Activated CD4-positive, alpha-beta T cell treated with anti-CD3 and anti-CD28 coated beads, Interleukin-2, amount 50 U/mL, for 24 hours (primary cell): Measurements from ENCODE around the gene BHLHE40.
A peak's percentile ranks its signal among the peaks of the same experiment; 100 is the strongest.

Source experiments
- DNase-seq, 2 donors: peaks; one replicate each; pipeline ENCODE4 v3.0.0-alpha.2; 2020; ENCODE audit warnings: low read depth in 1 of 2, low spot score in 1 of 2

Gene BHLHE40

DNA sequence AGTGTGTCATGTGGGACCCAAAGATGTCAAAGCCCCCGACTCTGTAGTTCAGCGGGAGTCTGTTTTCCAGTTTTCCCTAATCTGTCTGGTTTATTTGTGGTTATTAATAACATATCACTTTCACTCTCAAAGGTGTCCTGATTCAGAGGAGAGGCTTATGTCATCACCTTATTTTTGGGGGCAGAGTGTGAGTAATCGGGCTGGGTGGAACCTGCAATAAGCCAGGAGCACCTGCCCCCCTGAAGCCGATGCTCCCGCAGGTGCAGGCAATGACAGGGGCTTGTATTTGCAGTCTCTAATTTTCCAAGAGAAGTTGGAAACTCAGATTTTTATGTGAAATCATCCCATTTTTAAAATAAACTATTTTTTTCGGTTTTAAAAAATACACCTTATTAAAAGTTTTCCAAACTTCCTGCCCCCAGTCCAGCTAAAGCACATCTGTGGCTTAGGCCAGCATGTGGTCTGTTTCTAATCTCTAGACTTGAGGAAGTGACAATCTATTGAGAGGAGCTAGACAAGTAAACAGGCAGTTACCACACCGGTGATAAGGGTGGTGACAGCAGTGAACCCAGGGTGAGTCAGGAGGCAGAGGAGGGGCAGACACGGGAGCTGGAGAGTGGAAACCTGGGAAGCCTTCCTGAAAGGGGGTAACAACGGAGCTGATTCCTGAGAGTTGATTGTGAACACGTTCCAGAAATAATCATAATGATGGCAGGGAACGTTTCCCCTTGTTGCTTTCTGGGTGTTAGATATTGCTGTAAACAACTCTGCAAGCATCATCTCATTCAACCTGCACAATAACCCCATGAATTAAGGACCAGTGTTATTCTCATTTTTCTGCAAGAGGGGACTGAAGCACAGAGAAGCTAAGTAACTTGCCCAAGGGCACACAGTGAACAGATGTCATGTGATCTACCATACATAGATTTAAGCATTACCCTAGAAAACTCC lies 37.2 kb downstream of the BHLHE40 start:
- no peak for DNase-seq

DNA sequence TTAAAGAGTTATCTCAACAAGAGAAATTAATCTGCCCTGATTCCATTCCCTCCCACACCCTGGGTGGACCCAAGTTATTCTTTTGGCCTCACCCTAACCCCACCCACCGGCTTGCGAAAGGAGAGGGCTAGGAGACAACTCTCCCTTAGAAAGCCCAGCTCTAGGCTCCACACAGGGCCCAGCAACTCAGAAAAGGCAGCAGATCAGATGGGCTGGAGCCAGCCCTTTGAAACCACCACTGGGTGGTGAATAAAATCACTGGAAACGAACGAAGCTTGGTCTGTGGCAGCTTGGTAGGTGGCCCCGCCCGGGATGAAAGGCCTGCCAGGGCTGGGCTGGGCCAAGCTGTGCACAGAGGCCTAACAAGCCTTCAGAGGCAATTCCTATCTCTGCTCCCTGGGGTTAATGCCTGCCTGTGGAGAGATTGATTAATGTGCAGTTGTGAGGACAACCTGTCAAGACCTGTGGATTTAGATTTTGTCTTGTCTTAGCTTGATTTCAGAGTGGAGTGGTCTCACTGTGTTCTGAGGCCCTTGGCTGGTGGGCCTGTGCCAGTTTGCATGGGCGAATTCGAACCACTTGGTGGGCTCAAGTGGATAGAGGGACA lies 38.8 kb downstream of the BHLHE40 start:
- no peak for DNase-seq

DNA sequence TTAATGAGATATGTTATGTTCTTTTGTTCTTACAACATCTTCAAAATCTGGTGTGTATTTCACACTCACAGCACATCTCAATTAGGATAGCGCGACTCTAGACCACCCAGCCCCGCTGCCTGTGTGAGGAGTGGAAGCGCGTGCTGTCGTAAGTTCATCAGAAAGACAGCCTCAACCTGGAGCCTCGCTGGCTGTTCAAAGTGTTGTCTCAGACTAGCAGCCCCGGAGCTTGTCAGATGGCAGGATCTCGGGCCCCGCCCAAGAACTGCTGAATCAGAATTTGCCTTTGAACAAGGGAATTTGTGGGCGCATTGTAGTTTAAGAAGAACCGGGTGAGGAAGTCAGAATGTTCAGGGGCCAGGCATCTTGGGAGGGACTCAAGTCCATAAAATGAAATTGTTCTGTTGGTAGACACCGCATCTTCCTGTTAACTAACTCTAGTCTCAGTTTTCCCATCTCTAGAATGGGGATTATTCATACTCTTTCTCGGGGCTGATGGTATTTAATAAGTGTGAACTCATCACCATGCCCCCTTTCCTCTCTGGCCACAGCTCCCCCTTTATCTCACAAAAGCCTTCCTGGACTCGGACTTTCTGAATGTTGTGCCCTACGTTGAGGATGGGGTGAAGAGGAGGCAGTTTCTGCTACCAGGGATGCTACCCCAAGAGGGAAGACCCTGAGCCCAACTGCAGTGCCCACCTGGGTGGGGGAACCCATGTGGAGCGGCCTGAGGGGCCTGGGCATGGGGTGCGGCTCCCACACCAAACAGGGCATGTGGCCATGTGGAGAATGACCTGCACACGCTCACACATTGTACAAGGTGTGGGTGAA lies 40.4 kb downstream of the BHLHE40 start:
- peak in 1 of 2 donors; percentile 56 for DNase-seq

DNA sequence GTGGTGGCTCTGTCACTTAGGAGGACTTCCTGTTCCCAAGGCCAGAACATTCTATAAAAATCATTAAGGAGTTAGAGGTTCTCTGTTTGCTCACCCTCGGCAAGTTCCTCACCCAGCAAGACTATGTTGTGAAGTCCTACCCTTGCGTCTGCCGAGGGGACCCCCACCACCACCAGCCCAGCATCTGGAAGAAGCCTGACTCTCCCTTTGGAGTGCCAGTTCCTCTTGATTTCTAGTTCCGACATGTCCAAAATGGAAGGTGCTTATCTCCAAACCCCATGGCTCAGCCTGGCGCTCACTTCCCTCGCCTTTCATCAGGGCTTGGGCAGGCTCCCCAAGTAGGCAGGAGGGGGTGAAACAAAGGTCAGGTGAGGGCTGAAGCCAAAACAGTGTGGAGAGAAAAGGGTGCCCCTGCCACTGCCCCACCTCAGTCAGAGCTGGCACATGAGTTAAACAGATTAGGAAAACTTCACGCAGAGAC lies 41.0 kb downstream of the BHLHE40 start:
- no peak for DNase-seq

DNA sequence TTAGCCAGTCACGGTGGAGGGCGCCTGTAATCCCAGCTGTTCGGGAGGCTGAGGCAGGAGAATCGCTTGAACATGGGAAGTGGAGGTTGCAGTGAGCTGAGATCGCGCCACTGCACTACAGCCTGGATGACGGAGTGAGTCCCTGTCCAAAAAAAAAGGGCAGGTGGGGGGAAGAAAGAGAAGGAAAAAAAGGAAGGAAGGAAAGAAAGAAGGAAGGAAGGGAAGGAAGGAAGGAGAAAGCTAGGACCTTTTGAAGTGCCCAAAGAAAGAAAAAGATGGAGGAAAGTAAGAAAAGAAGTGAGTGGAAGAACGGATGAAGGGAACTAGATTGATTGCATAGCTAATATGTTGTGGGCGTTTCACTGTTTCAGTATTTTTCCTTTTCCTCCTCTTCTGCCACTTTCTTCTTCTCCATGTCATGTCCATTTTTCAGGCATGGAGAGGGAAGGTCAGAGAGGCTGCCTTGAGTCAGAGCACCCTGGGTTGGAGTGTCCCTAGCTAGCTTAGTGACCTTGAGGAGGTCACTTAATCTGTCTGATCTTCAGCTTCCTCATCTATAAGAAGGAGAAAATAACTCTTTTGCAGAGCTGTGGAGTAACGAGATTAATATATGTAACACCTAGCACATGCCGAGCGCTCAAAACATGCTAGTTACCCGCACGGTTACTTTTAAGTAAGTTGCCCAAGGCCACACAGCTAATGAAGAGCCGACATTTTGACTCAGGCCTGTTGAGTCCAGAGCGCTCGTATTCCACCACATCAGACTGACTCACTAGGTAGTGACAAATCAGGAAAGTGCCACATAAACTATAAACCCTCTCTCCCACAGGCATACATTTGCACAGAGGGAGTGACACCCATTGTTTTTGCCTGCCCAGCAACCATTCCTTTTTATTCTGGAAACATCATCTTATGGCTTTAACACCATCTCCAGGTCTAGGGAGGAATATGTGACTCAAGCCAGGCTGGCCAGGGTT lies 42.2 kb downstream of the BHLHE40 start:
- DNase-seq, result peak in 1 of 2 donors; percentile 22

DNA sequence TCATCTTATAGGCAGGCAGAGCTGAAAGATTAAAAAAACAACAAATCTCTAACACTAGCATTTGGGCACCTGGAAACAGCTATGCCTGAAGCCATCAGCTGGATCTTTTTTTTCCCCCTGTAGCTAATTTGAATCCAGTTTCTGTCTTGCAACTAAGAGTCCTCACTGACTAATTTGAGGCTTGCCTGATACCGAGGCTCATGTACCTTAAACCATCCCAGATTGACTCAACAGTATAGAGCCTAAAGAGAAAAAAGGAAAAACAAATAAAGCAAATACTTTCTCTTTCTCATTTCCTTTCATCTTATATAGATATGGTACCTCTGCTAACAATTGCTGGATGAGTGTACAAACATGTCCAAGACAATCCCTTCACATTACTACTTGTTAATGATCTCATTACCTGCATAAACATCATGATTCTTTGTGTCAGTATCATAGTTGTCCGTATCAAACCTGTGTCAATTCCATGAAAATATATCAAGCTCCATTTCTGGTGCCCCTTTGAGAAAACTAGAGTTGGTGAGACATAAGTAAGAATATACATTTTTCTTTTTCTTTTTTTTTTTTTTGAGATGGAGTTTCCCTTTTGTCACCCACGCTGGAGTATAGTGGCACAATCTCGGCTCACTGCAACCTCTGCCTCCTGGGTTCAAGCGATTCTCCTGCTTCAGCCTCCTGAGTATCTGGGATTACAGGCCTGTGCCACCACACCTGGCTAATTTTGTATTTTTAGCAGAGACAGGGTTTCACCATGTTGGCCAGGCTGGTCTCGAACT lies 43.1 kb downstream of the BHLHE40 start:
- DNase-seq, result peak in 1 of 2 donors; percentile 37

DNA sequence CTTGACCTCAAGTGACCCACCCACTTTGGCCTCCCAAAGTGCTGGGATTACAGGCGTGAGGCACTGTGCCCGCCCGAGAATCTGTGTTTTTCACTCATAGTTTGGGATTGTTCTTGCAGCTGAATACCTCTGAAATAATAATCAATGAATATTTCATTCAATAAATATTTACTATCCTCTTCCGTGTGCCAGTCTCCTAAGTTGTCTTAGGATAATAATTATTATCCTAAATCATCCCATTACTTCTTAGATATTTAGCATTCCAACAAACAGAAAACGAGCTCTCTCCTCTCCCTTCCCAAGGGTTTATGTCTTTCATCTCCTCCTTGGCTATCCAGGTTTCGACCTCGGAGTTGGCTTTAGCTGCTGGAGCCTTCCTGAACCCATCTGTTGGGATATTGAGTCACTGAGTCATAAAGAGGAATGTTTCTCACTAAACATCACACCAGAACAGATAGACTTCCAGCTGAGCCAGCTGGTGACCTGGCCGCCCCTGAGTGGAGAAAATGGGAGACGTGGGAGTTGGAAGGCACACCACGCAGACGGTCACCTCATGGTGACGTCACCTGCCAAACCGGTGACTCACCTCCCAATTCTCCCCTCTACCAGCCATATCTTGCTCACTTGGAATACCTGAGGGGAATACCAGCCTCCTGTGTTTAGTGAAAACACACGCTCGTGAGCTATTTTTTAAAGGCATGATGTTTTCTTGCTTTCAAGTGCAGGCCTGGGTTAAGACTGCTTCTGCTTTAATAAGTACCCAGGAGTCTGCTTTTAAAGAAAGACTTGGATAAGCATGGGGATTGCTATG lies 43.9 kb downstream of the BHLHE40 start:
- no peak for DNase-seq

DNA sequence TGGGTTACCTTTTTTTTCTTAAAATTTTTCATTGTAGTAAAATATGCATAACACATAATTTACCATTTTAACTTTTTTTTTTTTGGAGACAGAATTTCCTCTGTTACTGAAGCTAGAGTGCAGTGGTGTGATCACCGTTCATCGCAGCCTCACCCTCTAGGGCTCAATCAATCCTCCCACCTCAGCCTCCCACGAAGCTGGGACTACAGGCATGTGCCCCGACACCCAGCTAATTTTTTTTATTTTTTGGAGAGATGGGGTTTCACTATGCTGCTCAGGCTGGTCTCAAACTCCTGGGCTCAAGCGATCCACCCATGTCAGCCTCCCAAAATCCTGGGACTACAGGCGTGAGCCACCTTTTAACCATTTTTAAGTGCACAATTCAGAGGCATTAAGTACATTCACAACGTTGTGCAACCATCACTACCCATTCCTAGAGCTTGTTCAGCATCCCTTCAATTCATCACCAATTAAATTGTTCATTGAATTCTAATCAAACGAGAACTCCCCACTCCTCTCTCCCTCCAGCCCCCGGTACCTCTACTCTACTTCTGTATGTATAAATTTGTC lies 44.6 kb downstream of the BHLHE40 start:
- no peak for DNase-seq

DNA sequence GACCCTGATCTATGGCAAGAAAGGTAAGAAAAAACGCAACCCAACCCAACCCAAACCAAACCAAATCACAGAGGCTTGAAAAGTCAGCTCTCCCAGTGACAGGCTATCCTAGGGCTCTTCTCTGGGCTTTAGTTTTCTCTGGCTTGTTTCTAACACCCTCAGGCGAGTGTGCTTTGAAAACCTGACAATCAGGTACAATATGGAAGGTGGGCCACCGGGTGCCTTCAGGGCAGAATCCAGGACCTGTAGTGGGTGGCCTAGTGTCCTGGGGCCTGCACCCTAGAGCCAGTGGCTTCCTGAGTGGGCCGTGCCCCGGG lies 46.8 kb downstream of the BHLHE40 start:
- DNase-seq, result no peak

DNA sequence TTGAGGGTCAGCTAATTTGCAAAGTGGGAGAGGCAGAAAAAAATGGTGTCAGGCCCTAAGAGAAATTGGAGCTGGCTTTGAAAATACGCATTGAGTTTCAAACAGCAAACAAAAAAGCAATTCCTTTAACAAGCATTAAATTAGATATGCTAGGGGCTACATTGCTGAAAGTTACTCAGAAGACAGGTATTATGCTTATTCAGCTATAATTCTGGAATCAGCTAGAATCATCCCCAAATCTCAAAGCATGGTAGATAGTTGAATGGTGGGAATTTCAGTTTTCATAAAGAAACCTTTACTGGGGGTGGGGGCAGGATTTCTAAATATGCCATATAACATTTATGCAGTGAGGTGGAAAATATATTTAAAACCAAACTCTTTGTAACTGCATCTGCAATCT lies 50.5 kb downstream of the BHLHE40 start:
- no peak for DNase-seq

DNA sequence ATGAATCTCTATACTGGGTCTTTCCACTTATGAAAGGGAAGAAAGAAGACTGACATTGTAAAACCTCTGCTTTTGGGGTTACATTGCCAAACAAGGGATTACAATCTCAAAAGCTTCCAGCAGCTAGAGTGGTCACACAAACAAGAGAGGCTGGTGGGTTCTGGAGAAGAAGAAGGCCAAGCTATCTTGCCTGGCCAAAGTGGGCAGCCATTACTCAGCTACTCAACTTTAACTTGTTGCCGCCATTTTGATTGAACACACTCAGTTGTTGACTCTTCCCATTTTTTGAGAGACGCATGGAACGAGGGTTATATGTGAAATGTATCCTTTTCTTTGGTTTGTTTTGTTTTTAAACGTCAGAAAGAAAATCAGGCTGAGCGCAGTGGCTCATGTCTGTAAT lies 50.9 kb downstream of the BHLHE40 start:
- no peak for DNase-seq

DNA sequence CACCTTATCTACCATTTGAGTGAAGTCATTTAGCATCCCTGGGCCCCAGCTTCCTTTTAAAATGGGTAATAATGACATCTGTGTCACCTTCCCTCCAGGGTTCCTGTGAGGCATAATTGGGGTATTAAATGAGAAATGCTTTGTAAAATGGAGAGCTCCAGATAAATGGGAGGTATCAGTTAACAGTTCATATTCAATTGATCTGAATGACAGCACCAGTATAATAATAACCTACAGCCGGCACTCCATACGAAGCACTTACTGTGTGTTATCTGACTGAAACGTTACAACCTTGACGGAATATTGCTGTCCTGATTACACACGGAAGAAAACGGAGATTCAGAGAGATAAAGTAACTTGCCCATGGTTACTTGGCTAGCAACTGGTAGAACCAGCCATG lies 53.6 kb downstream of the BHLHE40 start:
- DNase-seq, result no peak
